H9 (cell line): ENCODE data around the gene EIF4H. TPM values are rescaled to one million over a fixed set of nuclear protein-coding genes. Genes with fewer than 3 reads are reported as not detected.
"Not testable (repeated sequence)": the region's sequence is repeated elsewhere in the genome, so short reads cannot be mapped to it uniquely, and the experiment has no call there.

Experiments
- DNase-seq: peaks from one replicate; pipeline ENCODE4 v3.0.0-alpha.2; 2017
- H2AFZ ChIP-seq: one replicate; pipeline ENCODE4 v1.6.1; 2013; ENCODE audit warnings: mild to moderate bottlenecking, low read length, control low read depth, moderate library complexity
- H2AK5ac ChIP-seq: 2 replicates; pipeline ENCODE4 v1.6.1; 2013; ENCODE audit warnings: low read length, control low read depth, mixed read lengths; ENCODE audit not compliant: insufficient read length
- H2BK120ac ChIP-seq: one replicate; pipeline ENCODE4 v1.6.1; 2013; ENCODE audit warnings: low read depth, mild to moderate bottlenecking, low read length, control low read depth, inconsistent platforms; ENCODE audit not compliant: poor library complexity, severe bottlenecking
- H2BK12ac ChIP-seq: 2 replicates; pipeline ENCODE4 v1.6.1; 2013; ENCODE audit warnings: low read length, control low read depth, mixed read lengths, low read depth; ENCODE audit not compliant: insufficient read length
- H2BK15ac ChIP-seq: 2 replicates; pipeline ENCODE4 v1.6.1; 2013; ENCODE audit warnings: low read depth, low read length, control low read depth
- H2BK20ac ChIP-seq: one replicate; pipeline ENCODE4 v1.6.1; 2013; ENCODE audit warnings: low read depth, mild to moderate bottlenecking, low read length, control low read depth, inconsistent platforms; ENCODE audit not compliant: poor library complexity, severe bottlenecking
- H2BK5ac ChIP-seq: 2 replicates; pipeline ENCODE4 v1.6.1; 2013; ENCODE audit warnings: low read length, control low read depth, mixed read lengths; ENCODE audit not compliant: insufficient read length
- H3K14ac ChIP-seq: 2 replicates; pipeline ENCODE4 v1.6.1; 2013; ENCODE audit warnings: low read length, control low read depth; ENCODE audit not compliant: insufficient read depth
- H3K18ac ChIP-seq: 2 replicates; pipeline ENCODE4 v1.6.1; 2013; ENCODE audit warnings: low read depth, mild to moderate bottlenecking, mixed read lengths, low read length, control low read depth; ENCODE audit not compliant: insufficient read length
- H3K23ac ChIP-seq: 2 replicates; pipeline ENCODE4 v1.6.1; 2013; ENCODE audit warnings: low read length, control low read depth, mixed read lengths, low read depth; ENCODE audit not compliant: insufficient read length
- H3K23me2 ChIP-seq: 2 replicates; pipeline ENCODE4 v1.6.1; 2013; ENCODE audit warnings: low read depth, mild to moderate bottlenecking, mixed read lengths, low read length, control low read depth; ENCODE audit not compliant: insufficient read length, poor library complexity, severe bottlenecking
- H3K27ac ChIP-seq: 2 replicates; pipeline ENCODE4 v1.5.1; 2013; ENCODE audit warnings: low read length, control low read depth, mixed read lengths, low read depth; ENCODE audit not compliant: insufficient read length
- H3K27me3 ChIP-seq: 2 replicates; pipeline ENCODE4 v1.6.1; 2013; ENCODE audit warnings: low read length, control low read depth, inconsistent platforms; ENCODE audit not compliant: insufficient read depth
- H3K4ac ChIP-seq: 2 replicates; pipeline ENCODE4 v1.6.1; 2013; ENCODE audit warnings: low read depth, mild to moderate bottlenecking, control low read depth, inconsistent platforms, low read length, moderate library complexity
- H3K4me1 ChIP-seq: 2 replicates; pipeline ENCODE4 v1.6.1; 2013; ENCODE audit warnings: low read length, control low read depth, inconsistent platforms; ENCODE audit not compliant: insufficient read depth
- H3K4me2 ChIP-seq: 2 replicates; pipeline ENCODE4 v1.6.1; 2013; ENCODE audit warnings: low read length, control low read depth, mixed read lengths; ENCODE audit not compliant: insufficient read length, insufficient read depth
- H3K56ac ChIP-seq: 2 replicates; pipeline ENCODE4 v1.6.1; 2013; ENCODE audit warnings: low read depth, mild to moderate bottlenecking, mixed read lengths, low read length, control low read depth; ENCODE audit not compliant: insufficient read length
- H3K79me1 ChIP-seq: 2 replicates; pipeline ENCODE4 v1.6.1; 2013; ENCODE audit warnings: low read depth, mild to moderate bottlenecking, moderate library complexity, low read length, control low read depth, inconsistent platforms; ENCODE audit not compliant: insufficient read depth, poor library complexity, severe bottlenecking
- H3K79me2 ChIP-seq: 2 replicates; pipeline ENCODE4 v1.6.1; 2013; ENCODE audit warnings: low read length, control low read depth, inconsistent platforms; ENCODE audit not compliant: insufficient read depth
- H3K9ac ChIP-seq: 2 replicates; pipeline ENCODE4 v1.6.1; 2013; ENCODE audit warnings: low read length, control low read depth, mixed read lengths; ENCODE audit not compliant: insufficient read length; ENCODE audit errors: extremely low read depth
- H3K9me3 ChIP-seq: one replicate; pipeline ENCODE4 v1.6.1; 2013; ENCODE audit warnings: low read depth, low read length, inconsistent platforms; ENCODE audit not compliant: control insufficient read depth
- H3T11ph ChIP-seq: one replicate; pipeline ENCODE4 v1.6.1; 2013; ENCODE audit warnings: mild to moderate bottlenecking, low read length, control low read depth, inconsistent platforms
- H4K20me1 ChIP-seq: one replicate; pipeline ENCODE4 v1.6.1; 2013; ENCODE audit not compliant: control insufficient read depth, insufficient read length, insufficient read depth
- H4K5ac ChIP-seq: 2 replicates; pipeline ENCODE4 v1.6.1; 2013; ENCODE audit warnings: low read depth, mild to moderate bottlenecking, mixed read lengths, low read length, control low read depth; ENCODE audit not compliant: insufficient read length
- H4K8ac ChIP-seq: replicated peaks from 2 replicates; pipeline ENCODE4 v1.6.1; 2013; ENCODE audit warnings: low read length, control low read depth, mixed read lengths, low read depth; ENCODE audit not compliant: insufficient read length
- H4K91ac ChIP-seq: 2 replicates; pipeline ENCODE4 v1.6.1; 2013; ENCODE audit warnings: low read depth, mild to moderate bottlenecking, moderate library complexity, mixed read lengths, low read length, control low read depth; ENCODE audit not compliant: insufficient read length
- H3K27ac Mint-ChIP-seq, 3 experiments: 2 replicates in 2 of 3; 3 replicates in 1 of 3; pipeline ENCODE4 v1.8.0; 2020 to 2021; ENCODE audit warnings: mixed read lengths in 3 of 3, mild to moderate bottlenecking in 1 of 3, moderate library complexity in 1 of 3
- H3K27me3 Mint-ChIP-seq: 2 replicates; pipeline ENCODE4 v1.8.0; 2021; ENCODE audit warnings: low read depth, mild to moderate bottlenecking, moderate library complexity, mixed read lengths
- H3K36me3 Mint-ChIP-seq, 3 experiments: 2 replicates in 2 of 3; 3 replicates in 1 of 3; pipeline ENCODE4 v1.8.0; 2020 to 2021; ENCODE audit warnings: low read depth in 3 of 3, mixed read lengths in 3 of 3; ENCODE audit not compliant: insufficient read depth in 1 of 3
- H3K4me1 Mint-ChIP-seq, 2 experiments: 2 replicates each; pipeline ENCODE4 v1.8.0; 2020; ENCODE audit warnings: mixed read lengths in 2 of 2
- H3K4me3 Mint-ChIP-seq, 2 experiments: 2 replicates in 1 of 2; 3 replicates in 1 of 2; pipeline ENCODE4 v1.8.0; 2020 to 2021; ENCODE audit warnings: mild to moderate bottlenecking in 2 of 2, mixed read lengths in 2 of 2, moderate library complexity in 1 of 2
- H3K9me3 Mint-ChIP-seq, 2 experiments: 2 replicates in 1 of 2; 3 replicates in 1 of 2; pipeline ENCODE4 v1.8.0; 2020; ENCODE audit warnings: mild to moderate bottlenecking in 2 of 2, mixed read lengths in 2 of 2, moderate library complexity in 1 of 2
- WGBS: extraction: QIAGEN DNeasy Blood & Tissue Kit; methylation state at CpG from one replicate; pipeline ENCODE4 v1.1.7; 2013; ENCODE audit warnings: missing lambda C conversion rate, low lambda C conversion rate, mixed read lengths; ENCODE audit not compliant: insufficient read length; ENCODE audit errors: extremely low coverage; 5-methylcytosine and 5-hydroxymethylcytosine counted together
- total RNA-seq: library from RNA; stranded (reverse); gene quantifications from 2 replicates; pipeline ENCODE4 v1.2.1, GENCODE V29; 2021

EIF4H gene
- total RNA-seq, 1 experiment from 2014 or later: 363 TPM

GRCh38 chr7:74195968-74196654 is 22.0 kb downstream of the EIF4H start:
- H4K20me1 ChIP-seq: not testable (repeated sequence)

More at GRCh38 chr7:74195968-74196654, 22.0 kb downstream of the EIF4H start:
- not testable (repeated sequence) for DNase-seq, H3K9me3 Mint-ChIP-seq, H3K79me1 ChIP-seq, H4K5ac ChIP-seq, H4K91ac ChIP-seq, H3K56ac ChIP-seq, H3K18ac ChIP-seq, H3K4me3 Mint-ChIP-seq, H3K23ac ChIP-seq, H2BK12ac ChIP-seq, H3K23me2 ChIP-seq, H3K27ac Mint-ChIP-seq, H2BK5ac ChIP-seq, H3K4ac ChIP-seq, H3K79me2 ChIP-seq, H2BK20ac ChIP-seq, H3K4me1 Mint-ChIP-seq, H2AK5ac ChIP-seq, H3K27me3 Mint-ChIP-seq, H2AFZ ChIP-seq, H3K27me3 ChIP-seq, H3K14ac ChIP-seq, H3K9me3 ChIP-seq, H2BK120ac ChIP-seq, H3K27ac ChIP-seq, H2BK15ac ChIP-seq, H3T11ph ChIP-seq, H3K9ac ChIP-seq, H4K8ac ChIP-seq, H3K4me1 ChIP-seq, H3K4me2 ChIP-seq
- peaks cover 36 to 64% (median 59%) of the 10 kb centered on the region in 3 experiments; a peak in 6 of 7 replicates for H3K36me3 Mint-ChIP-seq
- no CpG with 5 or more reads among the region's 19 CpGs for WGBS
